NCI-H2196 (cell line): ENCODE results near the gene MALSU1.
A peak's percentile ranks its signal among the peaks of the same experiment; 100 is the strongest.
"Not testable (repeated sequence)": the region's sequence is repeated elsewhere in the genome, so short reads cannot be mapped to it uniquely, and the experiment has no call there.

ENCODE experiments used
- DNase-seq: peaks from one replicate; lab custom pipeline; 2025; ENCODE audit not compliant: unreplicated experiment; lab: John Stamatoyannopoulos, UW

MALSU1 gene

DNA sequence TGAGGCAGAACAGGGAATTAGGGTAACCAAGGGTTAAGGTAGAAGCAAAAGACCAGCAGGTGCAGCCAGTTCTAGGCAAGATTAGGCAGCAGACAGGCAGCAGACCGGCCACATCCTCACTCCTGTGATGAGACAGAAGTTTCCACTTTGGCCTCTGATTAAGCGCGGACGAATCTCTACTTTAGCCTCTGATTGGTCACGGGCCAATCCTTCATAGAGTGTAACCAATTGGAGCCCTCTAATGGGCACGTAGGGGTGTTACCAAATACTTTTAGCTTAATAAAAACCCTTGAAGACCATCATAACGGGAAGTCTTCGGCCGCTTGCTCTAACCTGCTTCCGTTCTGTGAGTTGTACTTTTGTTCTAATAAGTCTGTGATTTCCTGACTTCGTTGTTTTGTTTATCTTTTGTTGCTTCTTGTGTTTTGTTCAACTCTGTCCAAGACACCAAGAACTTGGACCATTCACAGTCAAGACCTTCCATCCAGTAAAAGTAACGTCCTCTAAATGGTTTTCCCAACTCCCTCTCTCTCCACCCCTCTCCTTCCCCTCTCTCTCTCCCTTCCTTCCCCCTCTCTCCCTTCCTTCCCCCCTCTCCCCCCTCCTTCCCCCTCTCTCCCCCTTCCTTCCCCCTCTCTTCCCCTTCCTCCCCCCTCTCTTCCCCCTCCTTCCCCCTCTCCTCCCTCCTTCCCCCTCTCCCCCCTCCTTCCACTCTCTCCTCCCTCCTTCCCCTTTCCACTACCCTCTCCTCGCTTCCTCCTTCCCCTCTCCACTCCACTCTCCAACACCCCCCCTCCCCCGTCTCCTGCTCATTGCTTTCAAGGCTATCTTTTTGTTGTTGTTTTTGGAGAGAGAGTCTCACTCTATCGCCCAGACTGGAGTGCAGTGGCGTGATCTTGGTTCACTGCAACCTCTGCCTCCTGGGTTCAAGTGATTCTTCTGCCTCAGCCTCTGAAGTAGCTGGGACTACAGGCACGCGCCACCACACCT is 13.2 kb upstream of the MALSU1 start:
- DNase-seq, result no peak

- no peak for DNase-seq
Observed at GRCh38 chr7:23287612-23288011, 11.5 kb upstream of the MALSU1 start.

GRCh38 chr7:23290993-23291392 is 8.1 kb upstream of the MALSU1 start:
- no peak for DNase-seq

GRCh38 chr7:23291957-23292560 is 7.1 kb upstream of the MALSU1 start:
- DNase-seq, result no peak

- DNase-seq, result no peak
Observed at GRCh38 chr7:23292623-23293022, 6.5 kb upstream of the MALSU1 start.

GRCh38 chr7:23293500-23294073 is 5.6 kb upstream of the MALSU1 start:
- DNase-seq, result no peak

- no peak for DNase-seq
Observed at GRCh38 chr7:23294549-23295400, 4.4 kb upstream of the MALSU1 start.

DNA sequence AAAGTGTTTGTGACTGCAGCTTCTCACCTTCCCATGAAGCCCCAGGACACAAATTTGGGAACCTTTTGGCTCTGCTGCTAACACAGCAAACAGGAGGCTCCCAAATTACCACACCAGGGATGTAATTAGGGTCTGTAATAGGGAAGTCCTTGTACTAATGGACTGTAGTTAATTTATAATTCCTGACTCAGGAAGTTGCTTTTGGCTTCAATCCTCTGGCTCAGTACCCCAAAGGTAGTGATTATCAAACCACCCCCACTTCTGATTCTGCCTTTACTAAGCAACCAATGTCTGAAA is 3.8 kb upstream of the MALSU1 start:
- DNase-seq, result no peak

DNA sequence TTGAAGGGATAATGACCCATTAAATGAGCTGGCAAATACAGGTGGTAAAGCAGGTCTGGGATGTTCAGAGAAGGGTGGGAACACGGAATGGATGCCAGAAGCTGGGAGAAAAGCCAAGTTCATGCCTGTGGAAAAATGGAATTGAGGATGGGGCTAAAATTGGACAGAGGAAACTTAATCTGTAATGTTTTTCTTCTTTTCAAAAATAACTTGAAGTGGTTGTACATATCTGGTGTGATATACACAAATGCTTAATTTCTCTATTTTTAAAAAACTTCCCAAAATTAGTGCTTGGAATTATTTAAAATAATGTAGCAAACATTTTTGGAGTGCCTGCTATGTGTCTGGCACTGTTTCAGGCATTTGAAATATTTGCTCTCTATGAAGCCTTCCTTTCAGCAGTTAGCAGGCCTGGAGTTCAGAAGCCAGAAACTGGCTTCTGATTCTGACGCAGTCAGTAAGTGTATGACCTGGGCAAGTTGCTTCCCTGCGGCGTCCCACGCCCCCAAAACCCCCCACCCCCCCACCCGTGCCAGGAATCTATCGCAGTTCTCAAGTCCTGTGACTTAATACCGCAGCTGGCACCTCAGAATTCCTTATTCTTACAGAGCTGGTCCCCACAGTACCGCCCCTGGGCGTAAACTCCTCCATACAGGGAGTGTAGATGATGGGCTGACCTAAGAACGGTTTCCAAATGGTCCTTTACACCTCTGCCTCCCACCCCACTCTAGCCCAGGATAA is 828 bp upstream of the MALSU1 start:
- peak; percentile 16 for DNase-seq

GRCh38 chr7:23299770-23300300 is 696 bp downstream of the MALSU1 start:
- DNase-seq, result no peak

DNA sequence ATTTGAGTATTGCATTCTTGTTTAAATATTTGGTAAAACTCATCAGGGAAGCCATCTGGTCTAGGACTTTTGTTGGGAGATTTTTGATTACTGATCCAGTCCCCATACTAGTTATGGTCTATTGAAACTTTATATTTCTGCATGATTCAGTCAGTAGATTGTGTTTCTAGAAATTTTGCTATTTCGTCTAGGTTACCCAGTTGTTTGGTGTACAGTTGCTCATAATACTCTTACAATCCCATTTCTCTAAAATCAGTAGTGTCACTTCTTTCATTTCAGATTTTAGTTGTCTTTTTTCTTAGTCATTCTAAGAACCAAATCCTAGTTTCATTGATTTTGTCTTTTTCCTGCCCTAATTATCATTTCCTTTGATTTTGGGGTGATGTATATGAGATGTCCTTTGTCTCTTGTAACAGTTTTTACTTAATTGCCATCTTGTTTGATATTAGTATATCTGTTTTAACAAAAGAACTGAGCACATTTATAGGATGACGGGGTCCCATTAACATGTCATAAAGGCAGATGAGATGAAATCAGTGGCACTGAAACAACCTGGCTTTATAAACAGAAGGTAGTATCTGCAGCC is 7.9 kb downstream of the MALSU1 start:
- DNase-seq, result no peak

GRCh38 chr7:23308754-23309153 is 9.6 kb downstream of the MALSU1 start:
- no peak for DNase-seq

- not testable (repeated sequence) for DNase-seq
Observed at GRCh38 chr7:23312141-23312540, 13.0 kb downstream of the MALSU1 start.

DNA sequence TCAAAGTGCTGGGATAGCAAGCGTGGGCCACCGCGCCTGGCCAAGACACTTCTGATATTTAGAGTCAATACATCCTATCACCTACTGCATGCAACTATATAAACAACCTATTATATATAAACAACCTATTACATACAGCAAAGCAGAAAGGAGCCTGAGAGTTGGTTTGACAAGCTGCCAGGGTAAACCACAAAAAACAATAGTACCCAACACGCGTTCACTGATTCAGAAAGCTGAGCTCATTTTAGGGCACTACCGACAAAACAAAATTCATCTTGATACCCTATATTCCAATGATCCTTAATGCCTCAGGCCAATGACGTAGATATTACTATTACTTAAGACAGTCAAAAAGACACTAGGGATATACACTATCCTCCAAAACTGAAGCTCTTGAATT is 16.2 kb downstream of the MALSU1 start:
- no peak for DNase-seq

DNA sequence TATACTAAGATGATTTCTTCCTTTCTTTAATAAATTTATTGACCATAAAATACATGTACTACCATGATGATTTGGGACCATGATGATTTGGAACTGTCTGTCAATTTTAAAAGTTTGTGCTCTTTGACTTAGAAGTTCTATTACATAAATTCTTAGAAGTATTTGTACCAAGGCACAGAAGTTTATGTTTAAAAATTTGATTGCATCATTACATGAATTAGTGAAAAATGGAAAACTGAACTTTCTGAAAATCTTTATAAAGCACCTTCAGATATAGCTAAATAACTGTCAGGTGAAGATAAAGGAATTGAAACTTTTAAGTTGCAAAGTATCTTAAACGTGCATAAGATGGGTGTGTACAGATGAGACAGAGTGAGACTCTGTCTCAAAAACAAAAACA is 32.0 kb downstream of the MALSU1 start:
- no peak for DNase-seq

DNA sequence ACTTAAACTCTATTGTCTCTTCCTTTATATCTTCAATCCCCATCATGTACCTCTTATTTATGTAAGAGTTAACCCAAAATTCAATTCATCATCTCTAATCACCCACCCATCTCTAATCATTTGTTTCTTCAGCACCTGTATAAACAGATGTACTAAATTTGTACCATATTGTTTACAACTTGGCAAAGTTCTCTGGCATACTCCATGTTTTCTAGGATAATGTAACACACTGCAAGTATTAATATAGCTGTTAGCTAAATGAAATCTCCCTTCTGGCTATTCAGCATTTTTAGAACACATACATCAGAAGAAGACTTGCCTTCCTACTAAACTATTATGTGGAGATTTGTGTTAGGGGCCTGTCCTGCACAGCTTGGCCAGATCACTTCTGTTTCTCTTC is 33.1 kb downstream of the MALSU1 start:
- no peak for DNase-seq

DNA sequence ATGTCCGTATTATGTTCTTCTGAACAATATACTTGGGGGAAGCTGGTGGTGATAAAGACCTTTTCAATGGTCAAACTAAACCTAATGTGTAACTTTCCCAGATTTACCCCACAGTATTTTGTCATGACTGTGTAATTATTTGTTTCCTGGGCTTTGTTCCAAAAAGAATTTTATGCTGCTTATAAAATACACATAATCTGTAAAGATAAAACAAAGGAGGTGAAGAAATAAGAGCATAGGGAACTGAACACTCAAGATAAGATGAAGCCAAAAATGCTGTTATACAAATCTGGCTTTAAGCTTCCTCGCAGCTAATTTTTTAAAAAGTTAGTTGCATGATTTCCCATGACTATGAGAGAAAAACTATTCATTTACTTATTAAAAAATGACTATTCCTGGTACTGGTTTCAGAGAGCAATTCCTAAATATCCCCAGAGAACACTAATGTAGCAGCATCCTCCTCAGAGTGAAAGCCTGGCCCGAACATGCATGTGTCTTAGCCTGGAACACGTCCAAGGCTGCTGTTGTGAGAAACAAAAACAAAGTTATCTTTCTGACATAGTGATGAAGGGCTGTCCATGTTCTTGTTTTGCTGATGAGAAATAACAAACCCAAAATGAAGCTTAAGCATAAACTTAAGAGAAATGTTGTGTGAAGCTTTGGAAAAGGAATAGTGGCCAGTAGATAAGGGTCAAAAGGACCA is 33.9 kb downstream of the MALSU1 start:
- peak; percentile 30 for DNase-seq

DNA sequence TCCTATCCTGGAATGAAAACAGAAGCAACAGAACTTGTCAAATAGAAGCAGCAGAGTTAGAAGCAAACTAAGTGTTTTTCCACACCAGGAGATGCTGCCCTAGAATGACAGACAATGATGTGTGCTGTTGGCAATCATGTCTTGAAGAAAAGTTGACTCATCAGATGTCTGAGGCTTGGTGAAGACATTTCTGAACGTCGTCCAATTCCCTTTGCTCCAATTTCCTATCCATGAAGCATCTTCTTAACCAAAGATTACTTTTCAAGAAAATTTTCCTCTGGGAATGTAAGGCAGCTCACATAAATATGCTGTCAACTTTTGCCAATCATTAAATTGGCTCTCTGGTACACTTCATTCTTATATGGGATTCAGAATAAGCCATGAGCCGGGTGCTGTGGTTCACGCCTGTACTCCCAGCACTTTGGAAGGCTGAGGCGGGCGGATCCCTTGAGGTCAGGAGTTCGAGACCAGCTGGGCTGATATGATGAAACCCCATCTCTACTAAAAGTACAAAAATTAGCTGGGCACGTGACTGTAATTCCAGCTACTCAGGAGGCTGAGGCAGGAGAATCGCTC is 34.6 kb downstream of the MALSU1 start:
- no peak for DNase-seq

- DNase-seq, result peak; percentile 59
Observed at GRCh38 chr7:23334482-23335056, 35.4 kb downstream of the MALSU1 start.
